Liver (tissue), 9 donors: ENCODE results near the gene LAMB2. TPM values are rescaled to one million over a fixed set of nuclear protein-coding genes. Genes with fewer than 3 reads are reported as not detected.

Experiments
- DNase-seq: peaks from one replicate; pipeline ENCODE4 v3.0.0-alpha.2; 2017; ENCODE audit warnings: low spot score
- H3K27ac ChIP-seq, 2 donors: one replicate each; pipeline ENCODE4 v1.7.0; 2013; ENCODE audit warnings: inconsistent platforms in 2 of 2, low read length in 2 of 2, control low read depth in 1 of 2, low read depth in 1 of 2, mild to moderate bottlenecking in 1 of 2
- H3K27me3 ChIP-seq, 4 donors: one replicate each; pipeline versions ENCODE4 v1.6.1 to v1.7.0; 2013; ENCODE audit warnings: low read length in 3 of 4, inconsistent platforms in 1 of 4, mild to moderate bottlenecking in 1 of 4, moderate library complexity in 1 of 4; ENCODE audit not compliant: control insufficient read depth in 4 of 4, insufficient read depth in 4 of 4
- H3K36me3 ChIP-seq, 4 donors: one replicate each; pipeline versions ENCODE4 v1.6.1 to v1.7.0; 2013; ENCODE audit warnings: low read length in 3 of 4, mild to moderate bottlenecking in 3 of 4, low read depth in 1 of 4, moderate library complexity in 1 of 4; ENCODE audit not compliant: control insufficient read depth in 4 of 4, insufficient read depth in 3 of 4
- H3K4me1 ChIP-seq, 4 donors: one replicate each; pipeline versions ENCODE4 v1.6.1 to v1.7.0; 2013; ENCODE audit warnings: low read length in 3 of 4, mild to moderate bottlenecking in 3 of 4, moderate library complexity in 1 of 4; ENCODE audit not compliant: control insufficient read depth in 4 of 4, insufficient read depth in 4 of 4
- H3K4me3 ChIP-seq, 3 donors: one replicate each; pipeline versions ENCODE4 v1.6.1 to v1.7.0; 2013; ENCODE audit warnings: low read length in 3 of 3, control low read depth in 1 of 3, low read depth in 1 of 3, mild to moderate bottlenecking in 1 of 3
- H3K9ac ChIP-seq, 2 donors: one replicate each; pipeline ENCODE4 v1.7.0; 2013; ENCODE audit warnings: low read length in 2 of 2, mild to moderate bottlenecking in 2 of 2, moderate library complexity in 2 of 2, control low read depth in 1 of 2, low read depth in 1 of 2
- H3K9me3 ChIP-seq, 4 donors: one replicate each; pipeline versions ENCODE4 v1.6.1 to v1.7.0; 2013; ENCODE audit warnings: low read length in 3 of 4; ENCODE audit not compliant: control insufficient read depth in 4 of 4
- EGR1 ChIP-seq, 2 donors: IDR thresholded peaks; 2 replicates each; pipeline ENCODE4 v1.6.1; 2016 to 2018; ENCODE audit warnings: antibody characterized with exemption in 2 of 2, low read depth in 2 of 2
- FOXA1 ChIP-seq: IDR thresholded peaks from 2 replicates; pipeline ENCODE4 v1.6.1; 2016; ENCODE audit warnings: antibody characterized with exemption
- FOXA2 ChIP-seq: IDR thresholded peaks from 2 replicates; pipeline ENCODE4 v1.6.1; 2016; ENCODE audit warnings: antibody characterized with exemption
- GABPA ChIP-seq, 2 donors: IDR thresholded peaks in 1 of 2; conservative IDR thresholded peaks in 1 of 2; 2 replicates each; pipeline ENCODE4 v1.6.1; 2016; ENCODE audit warnings: antibody characterized with exemption in 2 of 2, mild to moderate bottlenecking in 1 of 2, moderate library complexity in 1 of 2
- HNF4A ChIP-seq, 2 donors: conservative IDR thresholded peaks; 2 replicates each; pipeline ENCODE4 v1.6.1; 2016; ENCODE audit warnings: antibody characterized with exemption in 2 of 2, mild to moderate bottlenecking in 2 of 2
- HNF4G ChIP-seq: IDR thresholded peaks from 2 replicates; pipeline ENCODE4 v1.6.1; 2016; ENCODE audit warnings: antibody characterized with exemption
- JUND ChIP-seq, 2 donors: IDR thresholded peaks; 2 replicates each; pipeline ENCODE4 v1.6.1; 2016; ENCODE audit warnings: antibody characterized with exemption in 2 of 2
- NR2F2 ChIP-seq: IDR thresholded peaks from 2 replicates; pipeline ENCODE4 v1.6.1; 2016; ENCODE audit warnings: antibody characterized with exemption
- RAD21 ChIP-seq, 2 donors: IDR thresholded peaks; 2 replicates each; pipeline ENCODE4 v1.6.1; 2016; ENCODE audit warnings: antibody characterized with exemption in 2 of 2, mild to moderate bottlenecking in 2 of 2
- RXRA ChIP-seq, 2 donors: IDR thresholded peaks; 2 replicates each; pipeline ENCODE4 v1.6.1; 2017 to 2018; ENCODE audit warnings: antibody characterized with exemption in 2 of 2, mild to moderate bottlenecking in 1 of 2
- SP1 ChIP-seq: IDR thresholded peaks from 2 replicates; pipeline ENCODE4 v1.6.1; 2018; ENCODE audit warnings: antibody characterized with exemption, mild to moderate bottlenecking
- TAF1 ChIP-seq: conservative IDR thresholded peaks from 2 replicates; pipeline ENCODE4 v1.6.1; 2016; ENCODE audit warnings: antibody characterized with exemption, mild to moderate bottlenecking
- YY1 ChIP-seq: IDR thresholded peaks from 2 replicates; pipeline ENCODE4 v1.6.1; 2016; ENCODE audit warnings: antibody characterized with exemption, mild to moderate bottlenecking
- WGBS: extraction: QIAGEN DNeasy Blood & Tissue Kit; methylation state at CpG from one replicate; pipeline ENCODE4 v1.1.7; 2013; 5-methylcytosine and 5-hydroxymethylcytosine counted together
- polyA plus RNA-seq, 2 donors: library from polyadenylated mRNA; stranded (reverse) in 1 of 2; unstranded in 1 of 2; fragments of 200-250 nt in 1 of 2; fragments of >200 nt in 1 of 2; fragmentation: Nextera tagmentation in 1 of 2; extraction: Ambion mirVana in 1 of 2; gene quantifications; one replicate each; pipeline versions ENCODE4 v1.2.1 to v1.2.3, GENCODE V29; 2013 to 2015
- total RNA-seq, 2 donors: library from RNA; depleted of rRNA; stranded (reverse); fragments of >200 nt; gene quantifications; one replicate each; pipeline ENCODE4 v1.2.3, GENCODE V29; 2014
- TF ChIP-seq, protein P1 (sequence below): IDR thresholded peaks from 2 replicates; pipeline ENCODE4 v1.6.1; 2016; ENCODE audit warnings: antibody characterized with exemption, mild to moderate bottlenecking
- TF ChIP-seq, protein P2 (sequence below): fragments of 150-350 bp; IDR thresholded peaks from 2 replicates; pipeline ENCODE4 v1.5.1; 2017; ENCODE audit warnings: improper control_type of control experiment, low read depth, low read length; ENCODE audit not compliant: missing input control
- TF ChIP-seq, protein P3 (sequence below): IDR thresholded peaks from 2 replicates; pipeline ENCODE4 v1.6.1; 2016; ENCODE audit warnings: antibody characterized with exemption
- TF ChIP-seq, protein P4 (sequence below): IDR thresholded peaks from 2 replicates; pipeline ENCODE4 v1.6.1; 2016; ENCODE audit warnings: antibody characterized with exemption
- TF ChIP-seq, protein P5 (sequence below): IDR thresholded peaks from 2 replicates; pipeline ENCODE4 v1.6.1; 2016; ENCODE audit warnings: antibody characterized with exemption
- donor health status: healthy.
- donor health status: healthy.
- donor health status: healthy.
- donor health status: healthy.
- donor health status: healthy.

The LAMB2 gene
- total and polyA plus RNA-seq, 4 donors: 87.6 to 172 (median 134) TPM

DNA sequence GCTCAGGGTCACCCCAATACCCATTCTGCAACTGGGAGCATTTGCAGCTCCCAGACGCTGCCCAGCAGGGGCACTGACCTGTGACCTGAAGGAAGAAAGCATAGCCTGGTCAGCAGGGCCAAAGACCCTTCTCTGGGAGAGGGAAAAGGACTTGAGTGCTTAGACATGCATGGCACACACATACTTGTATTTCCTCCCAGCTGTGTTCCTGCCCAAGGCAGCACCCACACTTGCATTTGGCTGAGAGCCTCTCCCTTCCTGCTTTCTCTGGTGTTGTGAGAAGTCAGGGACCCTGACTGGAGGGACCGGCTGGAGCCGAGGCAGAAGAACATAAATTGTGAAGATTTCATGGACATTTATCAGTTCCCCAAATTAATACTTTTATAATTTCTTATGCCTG, 7.2 kb upstream of the LAMB2 start:
- Histone ChIP-seq H3K27ac (no peak overlapping the region), H3K36me3 (no peaks in the 10 kb centered on the region), H3K9me3 (no peaks in the 10 kb centered on the region), H3K4me3 (no peak overlapping the region), H3K4me1 (peaks cover 0 to 12% (median 9%) of the 10 kb centered on the region in 4 donors), H3K9ac (no peak overlapping the region), H3K27me3 (no peaks in the 10 kb centered on the region)
- TF ChIP-seq, protein P1, sequence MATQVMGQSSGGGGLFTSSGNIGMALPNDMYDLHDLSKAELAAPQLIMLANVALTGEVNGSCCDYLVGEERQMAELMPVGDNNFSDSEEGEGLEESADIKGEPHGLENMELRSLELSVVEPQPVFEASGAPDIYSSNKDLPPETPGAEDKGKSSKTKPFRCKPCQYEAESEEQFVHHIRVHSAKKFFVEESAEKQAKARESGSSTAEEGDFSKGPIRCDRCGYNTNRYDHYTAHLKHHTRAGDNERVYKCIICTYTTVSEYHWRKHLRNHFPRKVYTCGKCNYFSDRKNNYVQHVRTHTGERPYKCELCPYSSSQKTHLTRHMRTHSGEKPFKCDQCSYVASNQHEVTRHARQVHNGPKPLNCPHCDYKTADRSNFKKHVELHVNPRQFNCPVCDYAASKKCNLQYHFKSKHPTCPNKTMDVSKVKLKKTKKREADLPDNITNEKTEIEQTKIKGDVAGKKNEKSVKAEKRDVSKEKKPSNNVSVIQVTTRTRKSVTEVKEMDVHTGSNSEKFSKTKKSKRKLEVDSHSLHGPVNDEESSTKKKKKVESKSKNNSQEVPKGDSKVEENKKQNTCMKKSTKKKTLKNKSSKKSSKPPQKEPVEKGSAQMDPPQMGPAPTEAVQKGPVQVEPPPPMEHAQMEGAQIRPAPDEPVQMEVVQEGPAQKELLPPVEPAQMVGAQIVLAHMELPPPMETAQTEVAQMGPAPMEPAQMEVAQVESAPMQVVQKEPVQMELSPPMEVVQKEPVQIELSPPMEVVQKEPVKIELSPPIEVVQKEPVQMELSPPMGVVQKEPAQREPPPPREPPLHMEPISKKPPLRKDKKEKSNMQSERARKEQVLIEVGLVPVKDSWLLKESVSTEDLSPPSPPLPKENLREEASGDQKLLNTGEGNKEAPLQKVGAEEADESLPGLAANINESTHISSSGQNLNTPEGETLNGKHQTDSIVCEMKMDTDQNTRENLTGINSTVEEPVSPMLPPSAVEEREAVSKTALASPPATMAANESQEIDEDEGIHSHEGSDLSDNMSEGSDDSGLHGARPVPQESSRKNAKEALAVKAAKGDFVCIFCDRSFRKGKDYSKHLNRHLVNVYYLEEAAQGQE: no peak
- TF ChIP-seq, protein P2, sequence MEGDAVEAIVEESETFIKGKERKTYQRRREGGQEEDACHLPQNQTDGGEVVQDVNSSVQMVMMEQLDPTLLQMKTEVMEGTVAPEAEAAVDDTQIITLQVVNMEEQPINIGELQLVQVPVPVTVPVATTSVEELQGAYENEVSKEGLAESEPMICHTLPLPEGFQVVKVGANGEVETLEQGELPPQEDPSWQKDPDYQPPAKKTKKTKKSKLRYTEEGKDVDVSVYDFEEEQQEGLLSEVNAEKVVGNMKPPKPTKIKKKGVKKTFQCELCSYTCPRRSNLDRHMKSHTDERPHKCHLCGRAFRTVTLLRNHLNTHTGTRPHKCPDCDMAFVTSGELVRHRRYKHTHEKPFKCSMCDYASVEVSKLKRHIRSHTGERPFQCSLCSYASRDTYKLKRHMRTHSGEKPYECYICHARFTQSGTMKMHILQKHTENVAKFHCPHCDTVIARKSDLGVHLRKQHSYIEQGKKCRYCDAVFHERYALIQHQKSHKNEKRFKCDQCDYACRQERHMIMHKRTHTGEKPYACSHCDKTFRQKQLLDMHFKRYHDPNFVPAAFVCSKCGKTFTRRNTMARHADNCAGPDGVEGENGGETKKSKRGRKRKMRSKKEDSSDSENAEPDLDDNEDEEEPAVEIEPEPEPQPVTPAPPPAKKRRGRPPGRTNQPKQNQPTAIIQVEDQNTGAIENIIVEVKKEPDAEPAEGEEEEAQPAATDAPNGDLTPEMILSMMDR: no peak
- TF ChIP-seq NR2F2 (no peak), HNF4G (no peak), TAF1 (no peak), YY1 (no peak), GABPA (IDR thresholded peaks at IDR 0.05 in 1 of 2, conservative IDR thresholded peaks at IDR 0.05 in 1 of 2) (no peak), FOXA2 (no peak), RAD21 (IDR thresholded peaks at IDR 0.05) (no peak), HNF4A (conservative IDR thresholded peaks at IDR 0.05) (no peak), EGR1 (IDR thresholded peaks at IDR 0.05; ENCODE audit: low read depth in 2 of 2) (no peak), RXRA (IDR thresholded peaks at IDR 0.05) (no peak), FOXA1 (no peak), SP1 (no peak), JUND (IDR thresholded peaks at IDR 0.05) (no peak)
- TF ChIP-seq, protein P3, sequence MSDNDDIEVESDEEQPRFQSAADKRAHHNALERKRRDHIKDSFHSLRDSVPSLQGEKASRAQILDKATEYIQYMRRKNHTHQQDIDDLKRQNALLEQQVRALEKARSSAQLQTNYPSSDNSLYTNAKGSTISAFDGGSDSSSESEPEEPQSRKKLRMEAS: no peak
- TF ChIP-seq, protein P4, sequence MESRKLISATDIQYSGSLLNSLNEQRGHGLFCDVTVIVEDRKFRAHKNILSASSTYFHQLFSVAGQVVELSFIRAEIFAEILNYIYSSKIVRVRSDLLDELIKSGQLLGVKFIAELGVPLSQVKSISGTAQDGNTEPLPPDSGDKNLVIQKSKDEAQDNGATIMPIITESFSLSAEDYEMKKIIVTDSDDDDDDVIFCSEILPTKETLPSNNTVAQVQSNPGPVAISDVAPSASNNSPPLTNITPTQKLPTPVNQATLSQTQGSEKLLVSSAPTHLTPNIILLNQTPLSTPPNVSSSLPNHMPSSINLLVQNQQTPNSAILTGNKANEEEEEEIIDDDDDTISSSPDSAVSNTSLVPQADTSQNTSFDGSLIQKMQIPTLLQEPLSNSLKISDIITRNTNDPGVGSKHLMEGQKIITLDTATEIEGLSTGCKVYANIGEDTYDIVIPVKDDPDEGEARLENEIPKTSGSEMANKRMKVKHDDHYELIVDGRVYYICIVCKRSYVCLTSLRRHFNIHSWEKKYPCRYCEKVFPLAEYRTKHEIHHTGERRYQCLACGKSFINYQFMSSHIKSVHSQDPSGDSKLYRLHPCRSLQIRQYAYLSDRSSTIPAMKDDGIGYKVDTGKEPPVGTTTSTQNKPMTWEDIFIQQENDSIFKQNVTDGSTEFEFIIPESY: no peak
- TF ChIP-seq, protein P5, sequence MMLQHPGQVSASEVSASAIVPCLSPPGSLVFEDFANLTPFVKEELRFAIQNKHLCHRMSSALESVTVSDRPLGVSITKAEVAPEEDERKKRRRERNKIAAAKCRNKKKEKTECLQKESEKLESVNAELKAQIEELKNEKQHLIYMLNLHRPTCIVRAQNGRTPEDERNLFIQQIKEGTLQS: no peak
- no peak for DNase-seq
- WGBS: 77% methylated on average over 3 of the region's 3 CpGs
